Fibroblast of pulmonary artery (primary cell): ENCODE measurements around the gene STAT2.

Experiments used
- DNase-seq: peaks from one replicate; pipeline ENCODE4 v3.0.0-alpha.2; 2010; ENCODE audit warnings: low read depth
- H3K4me3 ChIP-seq: replicated peaks from 2 replicates; pipeline ENCODE4 v1.5.1; 2011; ENCODE audit warnings: low read depth, mild to moderate bottlenecking, control low read depth, low read length, moderate library complexity
- CTCF ChIP-seq: IDR thresholded peaks from 2 replicates; pipeline ENCODE4 v1.5.1; 2011; ENCODE audit warnings: mild to moderate bottlenecking, control low read depth, low read length, inconsistent platforms; ENCODE audit errors: missing control alignments

STAT2 gene

DNA sequence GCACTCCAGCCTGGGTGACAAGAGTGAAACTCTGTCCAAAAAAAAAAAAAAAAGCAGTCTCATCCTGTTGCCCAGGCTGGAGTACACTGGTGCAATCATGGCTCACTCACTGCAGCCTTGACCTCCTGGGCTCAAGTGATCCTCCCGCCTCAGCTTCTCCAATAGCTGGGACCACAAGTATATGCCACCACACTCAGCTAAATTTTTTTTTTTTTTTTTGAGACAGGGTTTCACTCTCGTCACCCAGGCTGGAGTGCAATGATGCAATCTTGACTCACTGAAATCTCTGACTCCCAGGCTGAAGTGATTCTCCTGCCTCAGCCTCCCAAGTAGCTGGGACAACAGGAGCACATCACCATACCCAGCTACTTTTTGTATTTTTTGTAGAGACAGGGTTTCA lies 38.9 kb downstream of the STAT2 start:
- no peak for TF ChIP-seq CTCF
- DNase-seq, result no peak
- no peak overlapping the region for H3K4me3 ChIP-seq

GRCh38 chr12:56317675-56318074 lies 42.2 kb downstream of the STAT2 start:
- no peak for DNase-seq
- H3K4me3 ChIP-seq, result no peak overlapping the region
- no peak for TF ChIP-seq CTCF

DNA sequence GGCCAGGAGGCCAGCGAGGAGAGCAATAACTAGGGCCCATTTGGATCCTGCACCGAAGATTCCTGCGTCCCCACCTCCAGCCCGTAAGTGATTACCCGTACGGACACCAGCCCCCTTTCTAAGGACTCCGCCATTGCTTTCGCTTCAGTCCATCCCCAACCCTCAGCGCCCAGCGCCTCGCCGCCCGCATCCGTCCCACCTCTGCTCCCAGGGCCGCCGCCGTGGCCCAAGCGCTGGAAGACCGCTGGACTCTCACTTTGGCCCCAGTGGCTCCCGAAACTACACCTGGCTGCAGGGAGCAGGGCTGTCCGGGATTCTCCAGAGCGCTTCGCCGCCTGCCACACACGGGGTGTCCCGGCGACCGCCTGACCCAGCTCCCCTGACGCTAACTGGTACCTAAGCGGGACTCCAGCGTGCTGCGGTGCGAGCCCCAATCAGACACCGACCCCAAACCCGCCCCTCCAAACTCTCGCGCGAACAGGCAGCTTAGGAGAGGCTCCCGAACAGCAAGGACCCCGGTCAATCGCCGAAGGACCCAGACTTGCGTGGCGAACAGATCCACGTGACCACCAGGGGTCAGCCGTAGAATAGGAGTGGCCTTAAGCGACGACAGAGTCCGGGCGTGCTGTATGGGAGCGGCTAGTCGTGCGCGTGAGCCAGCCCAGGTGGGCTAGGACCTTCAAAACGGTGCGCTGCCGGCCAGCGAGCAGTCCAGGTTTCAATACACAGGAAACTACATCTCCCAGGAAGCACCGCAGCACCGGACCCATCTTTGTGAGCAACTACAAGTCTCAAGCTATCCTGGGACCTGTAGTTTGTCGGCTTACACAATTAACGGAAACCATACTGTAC lies 44.1 kb downstream of the STAT2 start, which contains the start of gene CNPY2:
TSS of gene CNPY2 (minus strand) at position 367 of the 852 bp plus-strand sequence. CDS start 771 bp downstream, outside the sequence.
- H3K4me3 ChIP-seq, result peak within 1 kb of the TSS; percentile 93
- peak; percentile 98 for DNase-seq
- no peak for TF ChIP-seq CTCF

DNA sequence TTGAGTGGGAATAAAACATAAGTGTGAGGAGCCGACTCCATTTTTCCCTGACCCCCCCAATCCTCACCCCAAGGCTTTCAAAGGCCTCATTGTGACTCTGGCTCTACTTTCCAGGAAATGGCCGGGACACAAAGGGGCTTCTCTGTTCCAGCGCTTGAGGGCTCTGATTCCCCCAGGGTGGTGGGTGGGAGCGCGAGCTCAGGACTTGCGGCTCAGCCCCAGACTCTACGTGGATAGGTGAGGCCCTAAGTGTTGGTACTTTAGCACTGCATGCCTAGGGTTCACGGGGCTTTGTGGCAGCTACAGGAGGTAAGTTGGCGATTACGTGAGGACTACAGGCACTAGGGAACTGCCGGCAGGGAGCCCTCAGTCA lies 44.7 kb downstream of the STAT2 start:
- H3K4me3 ChIP-seq, result peak overlapping the region; percentile 93
- no peak for DNase-seq
- no peak for TF ChIP-seq CTCF

DNA sequence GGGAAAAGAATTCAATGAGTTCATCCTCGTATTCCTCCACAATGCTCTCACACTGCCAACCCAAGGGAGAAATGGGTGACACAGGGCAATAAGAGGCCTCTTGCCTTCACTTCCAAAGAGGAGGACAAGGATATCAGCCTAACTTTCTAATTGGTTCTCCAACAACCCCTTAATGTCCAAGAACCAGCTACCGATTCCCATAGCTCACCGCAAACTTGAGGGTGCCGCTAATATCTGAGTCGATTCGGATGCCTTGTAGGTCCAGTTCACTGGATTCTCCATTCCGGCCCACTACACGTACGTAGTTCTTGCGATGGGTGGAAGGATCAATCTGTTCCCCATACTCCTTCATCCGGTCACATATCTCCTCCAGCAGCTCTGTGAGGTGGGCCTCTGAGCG lies 48.9 kb downstream of the STAT2 start:
- H3K4me3 ChIP-seq, result no peak overlapping the region
- DNase-seq, result no peak
- no peak for TF ChIP-seq CTCF

DNA sequence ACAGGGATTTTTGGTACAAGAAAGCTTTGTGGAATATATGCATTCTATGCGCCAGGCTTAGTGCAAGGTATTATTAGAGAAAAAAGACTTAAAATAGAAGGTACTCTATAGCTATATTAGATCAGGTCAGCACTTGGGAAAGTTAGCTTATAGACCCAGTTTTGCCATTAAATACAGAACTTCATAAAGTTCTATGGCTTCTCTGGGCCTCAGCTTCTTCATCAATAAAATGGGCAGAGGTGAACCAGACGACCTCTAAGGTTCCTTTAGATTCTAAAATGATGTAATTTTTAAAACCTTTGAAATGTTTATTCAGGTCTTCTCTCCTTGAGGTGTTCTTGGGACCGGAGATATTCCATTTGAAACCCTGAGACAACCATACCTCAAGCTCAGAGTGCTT lies 51.2 kb downstream of the STAT2 start:
- DNase-seq, result no peak
- no peak overlapping the region for H3K4me3 ChIP-seq
- no peak for TF ChIP-seq CTCF
